Measurements from ENCODE around the gene MLLT10. TPM values are rescaled to one million over a fixed set of nuclear protein-coding genes. Genes with fewer than 3 reads are reported as not detected.
"Not testable (repeated sequence)": the region's sequence is repeated elsewhere in the genome, so short reads cannot be mapped to it uniquely, and the experiment has no call there.

The MLLT10 gene
- polyA plus RNA-seq, 4 donors = 8.9 to 34.3 (median 13.4) TPM

GRCh38 chr10:21626457-21627161 lies 92.6 kb downstream of the MLLT10 start:
- Histone ChIP-seq H3K27ac (ENCODE audit: low read depth in 1 of 3, low read length in 2 of 3) (no peak overlapping the region), H3K4me1 (ENCODE audit: control insufficient read depth in 3 of 3, insufficient read depth in 2 of 3, low read depth in 1 of 3, low read length in 2 of 3) (no peaks in the 10 kb centered on the region), H3K4me3 (ENCODE audit: low read depth in 1 of 3, low read length in 3 of 3) (no peak overlapping the region), H3K27me3 (ENCODE audit: control insufficient read depth in 3 of 3, insufficient read depth in 3 of 3, low read length in 3 of 3) (no peaks in the 10 kb centered on the region), H3K36me3 (ENCODE audit: control insufficient read depth in 3 of 3, insufficient read depth in 2 of 3, low read depth in 1 of 3, low read length in 3 of 3) (peaks cover 0 to 17% (median 4%) of the 10 kb centered on the region in 3 donors), H3K9me3 (ENCODE audit: control insufficient read depth in 2 of 2, insufficient read depth in 1 of 2, low read depth in 1 of 2, low read length in 1 of 2) (no peaks in the 10 kb centered on the region)
- 85 to 93% (median 89%) methylated on average over 3 of the region's 3 CpGs for WGBS, 3 donors
- FAIRE-seq (no peak), DNase-seq (no peak)

- Histone ChIP-seq H3K27me3 (ENCODE audit: control insufficient read depth in 3 of 3, insufficient read depth in 3 of 3, low read length in 3 of 3) (no peaks in the 10 kb centered on the region), H3K36me3 (ENCODE audit: control insufficient read depth in 3 of 3, insufficient read depth in 2 of 3, low read depth in 1 of 3, low read length in 3 of 3) (peaks cover 0 to 17% (median 4%) of the 10 kb centered on the region in 3 donors), H3K4me3 (ENCODE audit: low read depth in 1 of 3, low read length in 3 of 3) (no peak overlapping the region), H3K27ac (ENCODE audit: low read depth in 1 of 3, low read length in 2 of 3) (no peak overlapping the region), H3K9me3 (ENCODE audit: control insufficient read depth in 2 of 2, insufficient read depth in 1 of 2, low read depth in 1 of 2, low read length in 1 of 2) (no peaks in the 10 kb centered on the region), H3K4me1 (ENCODE audit: control insufficient read depth in 3 of 3, insufficient read depth in 2 of 3, low read depth in 1 of 3, low read length in 2 of 3) (no peaks in the 10 kb centered on the region)
- no peak for DNase-seq
- no peak for FAIRE-seq
These were observed 93.3 kb downstream of the MLLT10 start for GRCh38 chr10:21627331-21627730.

- no peak for FAIRE-seq
These were observed 94.0 kb downstream of the MLLT10 start for GRCh38 chr10:21628023-21628422.

GRCh38 chr10:21628645-21629044 lies 94.6 kb downstream of the MLLT10 start:
- not testable (repeated sequence) for H3K27me3 ChIP-seq (ENCODE audit: control insufficient read depth in 3 of 3, insufficient read depth in 3 of 3, low read length in 3 of 3); FAIRE-seq; DNase-seq; H3K4me1 ChIP-seq (ENCODE audit: control insufficient read depth in 3 of 3, insufficient read depth in 2 of 3, low read depth in 1 of 3, low read length in 2 of 3); H3K9me3 ChIP-seq (ENCODE audit: control insufficient read depth in 2 of 2, insufficient read depth in 1 of 2, low read depth in 1 of 2, low read length in 1 of 2); H3K4me3 ChIP-seq (ENCODE audit: low read depth in 1 of 3, low read length in 3 of 3); H3K27ac ChIP-seq (ENCODE audit: low read depth in 1 of 3, low read length in 2 of 3)
- 97 to 100% (median 99%) methylated on average over 8 of the region's 8 CpGs for WGBS, 3 donors
- H3K36me3 ChIP-seq (ENCODE audit: control insufficient read depth in 3 of 3, insufficient read depth in 2 of 3, low read depth in 1 of 3, low read length in 3 of 3) = peaks cover 0 to 19% (median 0%) of the 10 kb centered on the region in 3 donors

More at GRCh38 chr10:21628023-21628422, 94.0 kb downstream of the MLLT10 start:
- peaks cover 0 to 17% (median under 1%) of the 10 kb centered on the region in 3 donors for H3K36me3 ChIP-seq (ENCODE audit: control insufficient read depth in 3 of 3, insufficient read depth in 2 of 3, low read depth in 1 of 3, low read length in 3 of 3)
- H3K27me3 ChIP-seq (ENCODE audit: control insufficient read depth in 3 of 3, insufficient read depth in 3 of 3, low read length in 3 of 3) = no peaks in the 10 kb centered on the region
- no peaks in the 10 kb centered on the region for H3K9me3 ChIP-seq (ENCODE audit: control insufficient read depth in 2 of 2, insufficient read depth in 1 of 2, low read depth in 1 of 2, low read length in 1 of 2)
- peak in 1 of 2 donors; percentile 18 for DNase-seq
- H3K27ac ChIP-seq (ENCODE audit: low read depth in 1 of 3, low read length in 2 of 3) = no peak overlapping the region
- 58 to 83% (median 68%) methylated on average over 2 of the region's 2 CpGs for WGBS, 3 donors
- no peak overlapping the region for H3K4me3 ChIP-seq (ENCODE audit: low read depth in 1 of 3, low read length in 3 of 3)
- no peaks in the 10 kb centered on the region for H3K4me1 ChIP-seq (ENCODE audit: control insufficient read depth in 3 of 3, insufficient read depth in 2 of 3, low read depth in 1 of 3, low read length in 2 of 3)

DNA sequence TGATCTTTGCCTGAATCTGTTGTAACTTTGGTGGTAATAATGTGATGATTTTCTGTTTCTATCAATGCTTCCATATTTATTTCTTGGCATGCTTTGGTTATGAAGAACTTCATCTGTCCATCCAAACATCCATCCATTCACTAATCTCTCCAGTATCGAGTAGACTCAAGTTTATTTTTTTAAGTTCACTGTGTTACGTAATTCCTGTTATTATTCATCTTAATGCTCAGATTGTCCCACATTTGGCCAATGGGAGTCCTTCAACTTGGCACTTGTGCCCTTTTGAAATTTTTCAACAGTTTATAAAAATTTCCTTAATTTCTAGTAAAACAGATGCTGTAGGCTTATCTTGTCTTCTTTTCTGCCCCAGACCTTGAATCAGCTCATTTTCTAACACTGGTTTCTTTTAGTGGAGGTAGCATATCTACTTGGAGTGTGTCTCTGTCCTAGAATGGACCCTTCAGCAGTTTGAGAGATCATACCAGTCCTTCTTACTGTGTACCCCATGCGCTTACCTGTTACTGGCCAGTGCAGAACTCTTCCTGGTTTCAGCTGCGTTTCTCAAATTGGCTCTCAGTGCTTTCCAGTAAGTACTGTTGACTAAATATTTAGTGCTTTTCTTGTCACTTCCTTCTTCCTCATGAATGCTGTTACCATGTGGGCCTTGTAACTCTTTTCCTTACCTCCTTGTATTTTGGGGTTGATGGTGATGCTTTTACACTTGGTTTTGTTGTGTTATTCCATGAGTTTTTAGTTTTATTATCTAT lies 100.8 kb downstream of the MLLT10 start:
- Histone ChIP-seq H3K9me3 (ENCODE audit: control insufficient read depth in 2 of 2, insufficient read depth in 1 of 2, low read depth in 1 of 2, low read length in 1 of 2) (no peaks in the 10 kb centered on the region), H3K4me1 (ENCODE audit: control insufficient read depth in 3 of 3, insufficient read depth in 2 of 3, low read depth in 1 of 3, low read length in 2 of 3) (peaks cover 0 to 3% (median 0%) of the 10 kb centered on the region in 3 donors), H3K4me3 (ENCODE audit: low read depth in 1 of 3, low read length in 3 of 3) (no peak overlapping the region), H3K27ac (ENCODE audit: low read depth in 1 of 3, low read length in 2 of 3) (no peak overlapping the region), H3K27me3 (ENCODE audit: control insufficient read depth in 3 of 3, insufficient read depth in 3 of 3, low read length in 3 of 3) (no peaks in the 10 kb centered on the region), H3K36me3 (ENCODE audit: control insufficient read depth in 3 of 3, insufficient read depth in 2 of 3, low read depth in 1 of 3, low read length in 3 of 3) (peaks cover 0 to 16% (median 0%) of the 10 kb centered on the region in 3 donors)
- 82 to 86% (median 83%) methylated on average over 4 of the region's 4 CpGs for WGBS, 3 donors
- no peak for FAIRE-seq
- no peak for DNase-seq

DNA sequence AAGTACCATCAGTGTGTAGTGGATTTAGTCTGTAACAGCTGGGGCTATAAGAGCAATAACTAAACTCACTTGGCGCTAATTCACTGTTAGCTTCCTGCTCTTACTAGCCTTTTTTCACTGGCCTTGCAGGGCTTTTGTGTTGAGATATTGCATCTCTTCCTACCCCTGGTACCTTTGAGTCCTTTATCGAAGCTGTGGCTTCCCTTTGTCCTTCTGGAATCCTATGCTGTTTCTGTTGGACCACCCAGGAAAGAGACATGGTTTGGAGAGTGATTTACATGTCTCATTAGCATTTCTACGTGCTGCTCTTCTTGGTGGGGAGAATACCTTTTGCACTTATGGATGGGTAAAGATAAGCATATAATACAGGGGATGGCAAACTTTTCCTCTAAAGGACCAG lies 103.8 kb downstream of the MLLT10 start:
- H3K4me3 ChIP-seq (ENCODE audit: low read depth in 1 of 3, low read length in 3 of 3) = no peak overlapping the region
- no peaks in the 10 kb centered on the region for H3K27me3 ChIP-seq (ENCODE audit: control insufficient read depth in 3 of 3, insufficient read depth in 3 of 3, low read length in 3 of 3)
- DNase-seq (no peak), FAIRE-seq (no peak)
- WGBS, 3 donors = 96 to 98% (median 97%) methylated on average over 3 of the region's 3 CpGs
- H3K9me3 ChIP-seq (ENCODE audit: control insufficient read depth in 2 of 2, insufficient read depth in 1 of 2, low read depth in 1 of 2, low read length in 1 of 2) = no peaks in the 10 kb centered on the region
- H3K36me3 ChIP-seq (ENCODE audit: control insufficient read depth in 3 of 3, insufficient read depth in 2 of 3, low read depth in 1 of 3, low read length in 3 of 3) = peaks cover 0 to 18% (median 0%) of the 10 kb centered on the region in 3 donors
- H3K4me1 ChIP-seq (ENCODE audit: control insufficient read depth in 3 of 3, insufficient read depth in 2 of 3, low read depth in 1 of 3, low read length in 2 of 3) = peaks cover 0 to 3% (median 0%) of the 10 kb centered on the region in 3 donors
- H3K27ac ChIP-seq (ENCODE audit: low read depth in 1 of 3, low read length in 2 of 3) = no peak overlapping the region

DNA sequence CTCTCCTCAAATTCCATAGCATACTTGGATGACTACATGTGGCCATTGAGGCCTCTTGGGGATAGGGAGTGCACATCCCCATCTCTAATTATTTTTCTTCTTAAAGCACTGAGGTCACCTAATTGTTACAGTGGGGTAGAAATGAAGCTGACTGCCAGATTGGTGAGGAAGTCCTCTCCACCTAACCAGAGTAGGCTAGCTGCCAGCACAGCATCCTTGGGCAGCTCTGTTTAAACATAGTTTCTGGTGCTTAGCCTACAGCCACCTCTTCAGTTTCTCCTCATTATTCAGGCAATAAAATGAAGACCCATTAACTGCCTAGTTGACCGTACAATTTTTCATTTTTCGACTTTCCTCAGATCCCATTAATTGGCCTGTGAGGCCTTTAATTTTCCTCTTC lies 104.6 kb downstream of the MLLT10 start:
- Histone ChIP-seq H3K36me3 (ENCODE audit: control insufficient read depth in 3 of 3, insufficient read depth in 2 of 3, low read depth in 1 of 3, low read length in 3 of 3) (peaks cover 0 to 15% (median 0%) of the 10 kb centered on the region in 3 donors), H3K9me3 (ENCODE audit: control insufficient read depth in 2 of 2, insufficient read depth in 1 of 2, low read depth in 1 of 2, low read length in 1 of 2) (no peaks in the 10 kb centered on the region), H3K4me3 (ENCODE audit: low read depth in 1 of 3, low read length in 3 of 3) (no peak overlapping the region), H3K4me1 (ENCODE audit: control insufficient read depth in 3 of 3, insufficient read depth in 2 of 3, low read depth in 1 of 3, low read length in 2 of 3) (peaks cover 0 to 3% (median 0%) of the 10 kb centered on the region in 3 donors), H3K27me3 (ENCODE audit: control insufficient read depth in 3 of 3, insufficient read depth in 3 of 3, low read length in 3 of 3) (no peaks in the 10 kb centered on the region), H3K27ac (ENCODE audit: low read depth in 1 of 3, low read length in 2 of 3) (no peak overlapping the region)
- WGBS, 3 donors = 88 to 93% (median 93%) methylated on average over 2 of the region's 2 CpGs
- no peak for FAIRE-seq
- DNase-seq = no peak

DNA sequence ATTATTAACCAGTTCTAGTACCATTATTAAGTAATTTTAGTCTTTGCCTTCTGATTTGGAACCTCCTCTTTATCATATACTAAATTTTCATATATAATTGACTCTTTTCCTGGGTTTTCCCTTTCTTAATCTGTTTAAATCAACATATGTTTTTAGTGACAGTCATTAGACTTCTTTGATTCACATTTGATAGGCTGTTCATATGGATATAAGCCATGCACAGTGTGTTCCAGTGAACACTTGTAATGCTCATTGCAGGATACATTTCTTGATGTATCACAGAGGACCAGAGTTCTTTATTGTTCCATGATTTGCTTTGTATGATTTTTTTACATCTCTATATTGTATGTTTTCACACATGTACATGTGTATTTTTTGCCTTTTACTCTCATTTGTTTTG lies 114.0 kb downstream of the MLLT10 start:
- DNase-seq (no peak), FAIRE-seq (no peak)
- H3K27ac ChIP-seq (ENCODE audit: low read depth in 1 of 3, low read length in 2 of 3) = no peak overlapping the region
- no peaks in the 10 kb centered on the region for H3K4me1 ChIP-seq (ENCODE audit: control insufficient read depth in 3 of 3, insufficient read depth in 2 of 3, low read depth in 1 of 3, low read length in 2 of 3)
- no peak overlapping the region for H3K4me3 ChIP-seq (ENCODE audit: low read depth in 1 of 3, low read length in 3 of 3)
- H3K27me3 ChIP-seq (ENCODE audit: control insufficient read depth in 3 of 3, insufficient read depth in 3 of 3, low read length in 3 of 3) = no peaks in the 10 kb centered on the region
- H3K9me3 ChIP-seq (ENCODE audit: control insufficient read depth in 2 of 2, insufficient read depth in 1 of 2, low read depth in 1 of 2, low read length in 1 of 2) = no peaks in the 10 kb centered on the region
- peaks cover 0 to 18% (median 2%) of the 10 kb centered on the region in 3 donors for H3K36me3 ChIP-seq (ENCODE audit: control insufficient read depth in 3 of 3, insufficient read depth in 2 of 3, low read depth in 1 of 3, low read length in 3 of 3)

Measured in small intestine (tissue), 7 donors.